SK-N-SH (cell line): Measurements from ENCODE around the gene SEC61B. TPM values are rescaled to one million over a fixed set of nuclear protein-coding genes. Genes with fewer than 3 reads are reported as not detected.
A peak's percentile ranks its signal among the peaks of the same experiment; 100 is the strongest.

Experiments
- CTCF ChIA-PET: fragments of 300-600, 350-600 bp; formaldehyde crosslinking; extraction: SDS; loops from one replicate; lab custom pipeline; 2021; lab: Yijun Ruan, JAX
- POLR2A ChIA-PET: fragments of 350-600 bp; sonication (Branson Sonifier 250); formaldehyde crosslinking; extraction: SDS; loops from one replicate; lab custom pipeline; 2020; ENCODE audit warnings: antibody characterized with exemption, inconsistent platforms; lab: Yijun Ruan, JAX
- DNase-seq: peaks from one replicate; pipeline ENCODE4 v3.0.0; 2012
- H2AFZ ChIP-seq: fragments of 200-600 bp; sonication (generic); 2 replicates; pipeline ENCODE4 v1.8.1; 2016; ENCODE audit warnings: antibody characterized with exemption, mild to moderate bottlenecking, low read depth
- H3F3A ChIP-seq: fragments of 200-600 bp; sonication (generic); replicated peaks from 2 replicates; pipeline ENCODE3; 2016; ENCODE audit warnings: antibody characterized with exemption, mild to moderate bottlenecking; ENCODE audit not compliant: insufficient read depth
- H3K27ac ChIP-seq, 2 experiments: fragments of 200-500 bp in 1 of 2; fragments of 200-600 bp in 1 of 2; sonication (Bioruptor generic) in 1 of 2; sonication (generic), shearing (Covaris generic) in 1 of 2; 2 replicates each; pipeline versions ENCODE4 v1.5.1 to v1.6.1; 2014 to 2016; ENCODE audit warnings: low read depth in 2 of 2, inconsistent platforms in 1 of 2, low read length in 1 of 2, mild to moderate bottlenecking in 1 of 2, mixed read lengths in 1 of 2
- H3K27me3 ChIP-seq: fragments of 200-600 bp; sonication (generic), shearing (Covaris generic); 2 replicates; pipeline ENCODE4 v1.6.1; 2016; ENCODE audit warnings: mixed run types; ENCODE audit not compliant: insufficient read depth
- H3K36me3 ChIP-seq, 2 experiments: fragments of 200-500 bp in 1 of 2; fragments of 200-600 bp in 1 of 2; sonication (Bioruptor generic) in 1 of 2; sonication (generic) in 1 of 2; replicated peaks in 1 of 2; 2 replicates each; pipeline versions ENCODE3 to v1.5.1; 2014 to 2016; ENCODE audit warnings: low read length in 1 of 2, mild to moderate bottlenecking in 1 of 2; ENCODE audit not compliant: insufficient read depth in 2 of 2, control insufficient read depth in 1 of 2
- H3K4me1 ChIP-seq, 2 experiments: fragments of 200-500 bp in 1 of 2; fragments of 200-600 bp in 1 of 2; sonication (Bioruptor generic) in 1 of 2; sonication (generic), shearing (Covaris generic) in 1 of 2; 2 replicates each; pipeline versions ENCODE4 v1.5.1 to v1.6.1; 2014 to 2016; ENCODE audit warnings: low read depth in 1 of 2, low read length in 1 of 2, mixed run types in 1 of 2; ENCODE audit not compliant: insufficient read depth in 2 of 2, control insufficient read depth in 1 of 2
- H3K4me2 ChIP-seq: fragments of 200-600 bp; sonication (generic), shearing (Covaris generic); 2 replicates; pipeline ENCODE4 v1.6.1; 2017; ENCODE audit warnings: mixed run types
- H3K4me3 ChIP-seq, 2 experiments: fragments of 200-500 bp in 1 of 2; fragments of 200-600 bp in 1 of 2; sonication (Bioruptor generic) in 1 of 2; sonication (generic), shearing (Covaris generic) in 1 of 2; 2 replicates each; pipeline versions ENCODE4 v1.5.1 to v1.8.1; 2014 to 2016; ENCODE audit warnings: low read depth in 2 of 2, inconsistent platforms in 1 of 2, low read length in 1 of 2, mild to moderate bottlenecking in 1 of 2, mixed read lengths in 1 of 2, moderate library complexity in 1 of 2
- H3K79me2 ChIP-seq: fragments of 200-600 bp; sonication (generic); 2 replicates; pipeline ENCODE4 v1.8.1; 2017; ENCODE audit warnings: mild to moderate bottlenecking; ENCODE audit not compliant: insufficient read depth
- H3K9ac ChIP-seq: fragments of 200-600 bp; sonication (generic); 2 replicates; pipeline ENCODE4 v1.6.1; 2017; ENCODE audit warnings: mixed run types
- H3K9me2 ChIP-seq: fragments of 200-600 bp; sonication (generic); 2 replicates; pipeline ENCODE4 v1.6.1; 2017; ENCODE audit warnings: mixed run types
- H3K9me3 ChIP-seq: fragments of 200-600 bp; sonication (generic); 2 replicates; pipeline ENCODE4 v1.6.1; 2017; ENCODE audit warnings: mixed run types, mild to moderate bottlenecking, moderate library complexity
- H4K20me1 ChIP-seq: fragments of 200-600 bp; sonication (generic); 2 replicates; pipeline ENCODE4 v1.6.1; 2017; ENCODE audit warnings: mild to moderate bottlenecking, mixed run types; ENCODE audit not compliant: insufficient read depth
- ELF1 ChIP-seq: IDR thresholded peaks from 2 replicates; pipeline ENCODE4 v1.4.0; 2012
- EP300 ChIP-seq, 2 experiments: IDR thresholded peaks; 2 replicates each; pipeline versions ENCODE4 v1.4.0 to v1.6.1; 2012; ENCODE audit warnings: borderline replicate concordance in 1 of 2, low read depth in 1 of 2, low read length in 1 of 2
- FOSL2 ChIP-seq: IDR thresholded peaks from 2 replicates; pipeline ENCODE4 v1.4.0; 2012; ENCODE audit warnings: low read depth, mild to moderate bottlenecking, moderate library complexity, borderline replicate concordance
- FOXJ3 ChIP-seq: sonication (generic); formaldehyde crosslinking; IDR thresholded peaks from 2 replicates; pipeline ENCODE4 v1.5.1; 2020; ENCODE audit warnings: mild to moderate bottlenecking, missing genetic modification reagents
- FOXM1 ChIP-seq: IDR thresholded peaks from 2 replicates; pipeline ENCODE4 v1.4.0; 2012; ENCODE audit warnings: low read depth, mild to moderate bottlenecking
- GABPA ChIP-seq: IDR thresholded peaks from 2 replicates; pipeline ENCODE4 v1.4.0; 2012; ENCODE audit warnings: low read depth, mild to moderate bottlenecking
- GATA2 ChIP-seq: sonication (generic); formaldehyde crosslinking; IDR thresholded peaks from 2 replicates; pipeline ENCODE4 v1.5.0; 2020; ENCODE audit warnings: mild to moderate bottlenecking, missing genetic modification reagents
- JUND ChIP-seq: IDR thresholded peaks from 2 replicates; pipeline ENCODE4 v1.4.0; 2012
- MEF2A ChIP-seq: IDR thresholded peaks from 2 replicates; pipeline ENCODE4 v1.4.0; 2012; ENCODE audit warnings: low read depth, borderline replicate concordance
- MXI1 ChIP-seq: IDR thresholded peaks from 2 replicates; pipeline ENCODE4 v1.6.1; 2012; ENCODE audit warnings: mild to moderate bottlenecking, low read depth, low read length, improper control_type of control experiment
- NFIC ChIP-seq: IDR thresholded peaks from 2 replicates; pipeline ENCODE4 v1.4.0; 2012; ENCODE audit warnings: borderline replicate concordance
- PBX3 ChIP-seq: IDR thresholded peaks from 2 replicates; pipeline ENCODE4; 2012
- POLR2AphosphoS5 ChIP-seq: IDR thresholded peaks from 2 replicates; pipeline ENCODE4 v1.6.1; 2012; ENCODE audit warnings: low read depth, low read length
- RAD21 ChIP-seq: IDR thresholded peaks from 2 replicates; pipeline ENCODE4 v1.6.1; 2012; ENCODE audit warnings: mild to moderate bottlenecking, low read length
- RXRA ChIP-seq: IDR thresholded peaks from 2 replicates; pipeline ENCODE4 v1.4.0; 2012; ENCODE audit warnings: low read depth, mild to moderate bottlenecking, borderline replicate concordance
- SMC3 ChIP-seq: IDR thresholded peaks from 2 replicates; pipeline ENCODE4 v1.6.1; 2012; ENCODE audit warnings: low read depth, low read length, improper control_type of control experiment
- TCF12 ChIP-seq: IDR thresholded peaks from 2 replicates; pipeline ENCODE4 v1.4.0; 2012
- TEAD4 ChIP-seq: IDR thresholded peaks from 2 replicates; pipeline ENCODE4 v1.4.0; 2012; ENCODE audit warnings: mild to moderate bottlenecking, borderline replicate concordance; ENCODE audit not compliant: insufficient read depth
- ZBTB33 ChIP-seq: IDR thresholded peaks from 2 replicates; pipeline ENCODE4 v1.4.0; 2012; ENCODE audit warnings: low read depth, borderline replicate concordance
- WGBS: methylation state at CpG from one replicate; pipeline ENCODE4 v1.1.6; 2017; ENCODE audit warnings: low lambda C conversion rate; 5-methylcytosine and 5-hydroxymethylcytosine counted together
- polyA plus RNA-seq, 3 experiments: library from polyadenylated mRNA; depleted of rRNA; stranded (reverse); fragments of >200 nt; gene quantifications; 2 replicates each; pipeline ENCODE4 v1.2.3, GENCODE V29; 2012
- TF ChIP-seq, protein P1 (sequence below): IDR thresholded peaks from 2 replicates; pipeline ENCODE4 v1.4.0; 2012; ENCODE audit warnings: low read depth
- TF ChIP-seq, protein P2 (sequence below): fragments of 200-600 bp; sonication (generic); IDR thresholded peaks from 2 replicates; pipeline ENCODE4 v1.6.1; 2017; ENCODE audit warnings: antibody characterized with exemption, mild to moderate bottlenecking, moderate library complexity
- TF ChIP-seq, protein P3 (sequence below): IDR thresholded peaks from 2 replicates; pipeline ENCODE4 v1.4.0; 2012; ENCODE audit warnings: low read depth, borderline replicate concordance

The SEC61B gene
- polyA plus RNA-seq, 1 of the 3 experiments (the other 2 are of a cell fraction) = 174 TPM

DNA sequence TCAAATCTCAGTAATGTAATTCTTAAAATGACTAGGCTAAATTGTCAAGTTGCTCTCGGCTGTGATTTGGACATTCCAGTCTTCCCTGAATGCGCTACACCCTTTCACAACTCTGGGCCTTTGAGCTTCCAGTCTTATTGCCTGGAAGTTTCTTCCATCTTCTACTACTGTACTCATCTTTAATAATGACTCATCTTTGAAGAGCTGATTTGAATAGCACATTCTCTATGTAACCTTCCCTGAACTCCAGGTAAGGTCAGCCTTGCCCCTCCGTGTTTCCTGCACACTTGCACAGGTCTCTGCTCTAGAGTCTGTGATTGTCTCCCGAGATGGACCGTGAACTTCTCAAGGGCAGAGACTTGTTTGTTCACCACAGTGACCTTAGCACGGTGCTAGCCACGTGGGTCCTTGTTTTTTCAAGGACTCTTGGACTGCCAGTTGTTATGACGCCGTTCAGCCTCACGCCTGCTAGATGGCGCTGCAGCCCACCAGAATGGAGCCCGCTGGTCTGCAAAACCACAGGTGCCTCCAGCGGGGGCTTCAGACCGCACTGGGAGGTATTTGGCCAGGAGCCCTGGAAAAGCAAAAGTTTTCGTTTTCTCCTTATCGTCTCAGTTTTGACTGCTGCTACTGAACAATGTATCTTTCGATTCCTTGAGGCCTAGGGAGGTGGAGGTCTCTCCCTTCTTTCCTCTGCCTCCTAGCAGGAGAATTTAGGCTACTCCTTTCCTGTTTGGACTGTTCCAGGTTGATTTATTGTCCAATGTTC lies 44.4 kb downstream of the SEC61B start:
- Histone ChIP-seq H3K4me2 (no peak overlapping the region), H3K9me3 (no peaks in the 10 kb centered on the region), H3K4me3 (no peak overlapping the region; a peak in 1 of 4 replicates), H3K27ac (no peak overlapping the region), H3F3A (peaks cover 16% of the 10 kb centered on the region), H3K4me1 (peaks cover 0 to 3% of the 10 kb centered on the region in 2 experiments; a peak in 1 of 4 replicates), H2AFZ (no peak overlapping the region), H3K9ac (no peak overlapping the region), H3K36me3 (no peaks in the 10 kb centered on the region), H3K79me2 (no peaks in the 10 kb centered on the region), H3K9me2 (no peaks in the 10 kb centered on the region), H3K27me3 (no peaks in the 10 kb centered on the region), H4K20me1 (no peaks in the 10 kb centered on the region)
- ChIA-PET POLR2A (no interaction called here), CTCF (interaction anchor here (0.5 to 2.3 kb wide), 13 partner anchors 9 to 1058 kb away, joined by 3 to 11 read pairs (median 3); no protein-coding TSS in a partner anchor)
- 30% methylated on average over 17 of the region's 17 CpGs for WGBS
- TF ChIP-seq, protein P1, sequence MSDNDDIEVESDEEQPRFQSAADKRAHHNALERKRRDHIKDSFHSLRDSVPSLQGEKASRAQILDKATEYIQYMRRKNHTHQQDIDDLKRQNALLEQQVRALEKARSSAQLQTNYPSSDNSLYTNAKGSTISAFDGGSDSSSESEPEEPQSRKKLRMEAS = peak; percentile 76
- peak; percentile 43; the same call in 1 of the 2 replicates for TF ChIP-seq MXI1
- TF ChIP-seq FOXJ3 = 0 out of 2 replicates have a peak, but pooled peaks have one; percentile 23
- TF ChIP-seq TEAD4 = no peak
- no peak for TF ChIP-seq GABPA
- TF ChIP-seq, protein P2, sequence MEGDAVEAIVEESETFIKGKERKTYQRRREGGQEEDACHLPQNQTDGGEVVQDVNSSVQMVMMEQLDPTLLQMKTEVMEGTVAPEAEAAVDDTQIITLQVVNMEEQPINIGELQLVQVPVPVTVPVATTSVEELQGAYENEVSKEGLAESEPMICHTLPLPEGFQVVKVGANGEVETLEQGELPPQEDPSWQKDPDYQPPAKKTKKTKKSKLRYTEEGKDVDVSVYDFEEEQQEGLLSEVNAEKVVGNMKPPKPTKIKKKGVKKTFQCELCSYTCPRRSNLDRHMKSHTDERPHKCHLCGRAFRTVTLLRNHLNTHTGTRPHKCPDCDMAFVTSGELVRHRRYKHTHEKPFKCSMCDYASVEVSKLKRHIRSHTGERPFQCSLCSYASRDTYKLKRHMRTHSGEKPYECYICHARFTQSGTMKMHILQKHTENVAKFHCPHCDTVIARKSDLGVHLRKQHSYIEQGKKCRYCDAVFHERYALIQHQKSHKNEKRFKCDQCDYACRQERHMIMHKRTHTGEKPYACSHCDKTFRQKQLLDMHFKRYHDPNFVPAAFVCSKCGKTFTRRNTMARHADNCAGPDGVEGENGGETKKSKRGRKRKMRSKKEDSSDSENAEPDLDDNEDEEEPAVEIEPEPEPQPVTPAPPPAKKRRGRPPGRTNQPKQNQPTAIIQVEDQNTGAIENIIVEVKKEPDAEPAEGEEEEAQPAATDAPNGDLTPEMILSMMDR = peak; percentile 93
- TF ChIP-seq RAD21 = peak; percentile 94
- peak; percentile 88 for TF ChIP-seq SMC3
- DNase-seq = peak; percentile 74

- CTCF ChIA-PET = no interaction called here
- Histone ChIP-seq H3K9me2 (no peaks in the 10 kb centered on the region), H3K4me3 (no peak overlapping the region), H3K79me2 (no peaks in the 10 kb centered on the region), H3K27me3 (no peaks in the 10 kb centered on the region), H3K27ac (peak overlapping the region in 1 of 2 experiments; percentile 82; a peak in 2 of 4 replicates), H3K9me3 (no peaks in the 10 kb centered on the region), H3K9ac (no peak overlapping the region), H2AFZ (no peak overlapping the region), H3K4me1 (peaks cover 0 to 3% of the 10 kb centered on the region in 2 experiments; a peak in 1 of 4 replicates), H3K4me2 (peak overlapping the region; percentile 11; the same call in 1 of the 2 replicates), H3F3A (peaks cover 16% of the 10 kb centered on the region), H3K36me3 (no peaks in the 10 kb centered on the region), H4K20me1 (no peaks in the 10 kb centered on the region)
- DNase-seq = no peak
- POLR2A ChIA-PET = no interaction called here
- 4% methylated on average over 3 of the region's 3 CpGs for WGBS
- TF ChIP-seq JUND (peak; percentile 90), PBX3 (peak; percentile 91), RXRA (peak; percentile 72; the same call in 1 of the 2 replicates), FOSL2 (peak; percentile 75), TCF12 (peak; percentile 90), FOXM1 (peak; percentile 84; the same call in 1 of the 2 replicates), ZBTB33 (peak; percentile 71; the same call in 1 of the 2 replicates), NFIC (peak; percentile 96), POLR2AphosphoS5 (peak; percentile 49; the same call in 1 of the 2 replicates), TEAD4 (peak; percentile 79), MEF2A (peak; percentile 69), ELF1 (no peak), GATA2 (CRISPR knock-in tag) (no peak), EP300 (IDR thresholded peaks at IDR 0.05; ENCODE audit: borderline replicate concordance in 1 of 2, low read depth in 1 of 2, low read length in 1 of 2) (peak in 1 of 2 experiments; percentile 88; a peak in 2 of 4 replicates)
- TF ChIP-seq, protein P3, sequence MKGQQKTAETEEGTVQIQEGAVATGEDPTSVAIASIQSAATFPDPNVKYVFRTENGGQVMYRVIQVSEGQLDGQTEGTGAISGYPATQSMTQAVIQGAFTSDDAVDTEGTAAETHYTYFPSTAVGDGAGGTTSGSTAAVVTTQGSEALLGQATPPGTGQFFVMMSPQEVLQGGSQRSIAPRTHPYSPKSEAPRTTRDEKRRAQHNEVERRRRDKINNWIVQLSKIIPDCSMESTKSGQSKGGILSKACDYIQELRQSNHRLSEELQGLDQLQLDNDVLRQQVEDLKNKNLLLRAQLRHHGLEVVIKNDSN = no peak
Measured at GRCh38 chr9:99269416-99269815, 47.3 kb downstream of the SEC61B start.
